Measurements from ENCODE around the gene CYP2A6. TPM values are rescaled to one million over a fixed set of nuclear protein-coding genes. Genes with fewer than 3 reads are reported as not detected.
"Not testable (repeated sequence)": the region's sequence is repeated elsewhere in the genome, so short reads cannot be mapped to it uniquely, and the experiment has no call there.

The CYP2A6 gene
- polyA plus RNA-seq, result not detected

GRCh38 chr19:40850277-40850676, at the start of gene CYP2A6:
CYP2A6 (minus strand) TSS chr19:40850447; CDS start chr19:40850426, 21 bp downstream.
- H3K36me3 ChIP-seq (ENCODE audit: control insufficient read depth in 2 of 2, insufficient read depth in 2 of 2, low read length in 1 of 2); H3K27me3 ChIP-seq (ENCODE audit: control insufficient read depth in 1 of 2, insufficient read depth in 2 of 2, low read length in 2 of 2); H3K27ac ChIP-seq (ENCODE audit: low read depth in 2 of 2, low read length in 1 of 2); H3K4me1 ChIP-seq (ENCODE audit: control insufficient read depth in 2 of 2, insufficient read depth in 2 of 2, low read length in 1 of 2); H3K4me3 ChIP-seq (ENCODE audit: low read depth in 1 of 2, low read length in 2 of 2); H3K9me3 ChIP-seq (ENCODE audit: control insufficient read depth in 2 of 2, insufficient read depth in 1 of 2, low read depth in 1 of 2, low read length in 1 of 2): not testable (repeated sequence)
- 89 to 96% methylated on average over 3 of the region's 3 CpGs for WGBS, 2 donors

- not testable (repeated sequence) for H3K4me3 ChIP-seq (ENCODE audit: low read depth in 1 of 2, low read length in 2 of 2); H3K27ac ChIP-seq (ENCODE audit: low read depth in 2 of 2, low read length in 1 of 2); H3K4me1 ChIP-seq (ENCODE audit: control insufficient read depth in 2 of 2, insufficient read depth in 2 of 2, low read length in 1 of 2); H3K27me3 ChIP-seq (ENCODE audit: control insufficient read depth in 1 of 2, insufficient read depth in 2 of 2, low read length in 2 of 2); H3K36me3 ChIP-seq (ENCODE audit: control insufficient read depth in 2 of 2, insufficient read depth in 2 of 2, low read length in 1 of 2); H3K9me3 ChIP-seq (ENCODE audit: control insufficient read depth in 2 of 2, insufficient read depth in 1 of 2, low read depth in 1 of 2, low read length in 1 of 2)
- WGBS, 2 donors, result 71 to 77% methylated on average over 12 of the region's 12 CpGs
Observed at GRCh38 chr19:40899964-40900363, 49.7 kb upstream of the CYP2A6 start.

- not testable (repeated sequence) for H3K36me3 ChIP-seq (ENCODE audit: control insufficient read depth in 2 of 2, insufficient read depth in 2 of 2, low read length in 1 of 2); H3K9me3 ChIP-seq (ENCODE audit: control insufficient read depth in 2 of 2, insufficient read depth in 1 of 2, low read depth in 1 of 2, low read length in 1 of 2); H3K27ac ChIP-seq (ENCODE audit: low read depth in 2 of 2, low read length in 1 of 2); H3K4me3 ChIP-seq (ENCODE audit: low read depth in 1 of 2, low read length in 2 of 2); H3K4me1 ChIP-seq (ENCODE audit: control insufficient read depth in 2 of 2, insufficient read depth in 2 of 2, low read length in 1 of 2); H3K27me3 ChIP-seq (ENCODE audit: control insufficient read depth in 1 of 2, insufficient read depth in 2 of 2, low read length in 2 of 2)
- 78 to 81% methylated on average over 13 of the region's 13 CpGs for WGBS, 2 donors
Observed at GRCh38 chr19:40896843-40897789, 46.9 kb upstream of the CYP2A6 start.

- Histone ChIP-seq H3K27ac (ENCODE audit: low read depth in 2 of 2, low read length in 1 of 2) (no peak overlapping the region), H3K4me3 (ENCODE audit: low read depth in 1 of 2, low read length in 2 of 2) (no peak overlapping the region), H3K4me1 (ENCODE audit: control insufficient read depth in 2 of 2, insufficient read depth in 2 of 2, low read length in 1 of 2) (no peaks in the 10 kb centered on the region), H3K27me3 (ENCODE audit: control insufficient read depth in 1 of 2, insufficient read depth in 2 of 2, low read length in 2 of 2) (no peaks in the 10 kb centered on the region), H3K36me3 (ENCODE audit: control insufficient read depth in 2 of 2, insufficient read depth in 2 of 2, low read length in 1 of 2) (no peaks in the 10 kb centered on the region), H3K9me3 (ENCODE audit: control insufficient read depth in 2 of 2, insufficient read depth in 1 of 2, low read depth in 1 of 2, low read length in 1 of 2) (no peaks in the 10 kb centered on the region)
- WGBS, 2 donors, result 93 to 94% methylated on average over 5 of the region's 5 CpGs
Observed at GRCh38 chr19:40896418-40896796, 46.2 kb upstream of the CYP2A6 start.

GRCh38 chr19:40893112-40893511, 42.9 kb upstream of the CYP2A6 start:
- Histone ChIP-seq H3K9me3 (ENCODE audit: control insufficient read depth in 2 of 2, insufficient read depth in 1 of 2, low read depth in 1 of 2, low read length in 1 of 2) (no peaks in the 10 kb centered on the region), H3K4me1 (ENCODE audit: control insufficient read depth in 2 of 2, insufficient read depth in 2 of 2, low read length in 1 of 2) (no peaks in the 10 kb centered on the region), H3K27me3 (ENCODE audit: control insufficient read depth in 1 of 2, insufficient read depth in 2 of 2, low read length in 2 of 2) (no peaks in the 10 kb centered on the region), H3K27ac (ENCODE audit: low read depth in 2 of 2, low read length in 1 of 2) (no peak overlapping the region), H3K36me3 (ENCODE audit: control insufficient read depth in 2 of 2, insufficient read depth in 2 of 2, low read length in 1 of 2) (no peaks in the 10 kb centered on the region), H3K4me3 (ENCODE audit: low read depth in 1 of 2, low read length in 2 of 2) (no peak overlapping the region)

- Histone ChIP-seq H3K36me3 (ENCODE audit: control insufficient read depth in 2 of 2, insufficient read depth in 2 of 2, low read length in 1 of 2) (no peaks in the 10 kb centered on the region), H3K4me1 (ENCODE audit: control insufficient read depth in 2 of 2, insufficient read depth in 2 of 2, low read length in 1 of 2) (no peaks in the 10 kb centered on the region), H3K9me3 (ENCODE audit: control insufficient read depth in 2 of 2, insufficient read depth in 1 of 2, low read depth in 1 of 2, low read length in 1 of 2) (no peaks in the 10 kb centered on the region), H3K4me3 (ENCODE audit: low read depth in 1 of 2, low read length in 2 of 2) (no peak overlapping the region), H3K27ac (ENCODE audit: low read depth in 2 of 2, low read length in 1 of 2) (peak overlapping the region in 1 of 2 donors; percentile 24), H3K27me3 (ENCODE audit: control insufficient read depth in 1 of 2, insufficient read depth in 2 of 2, low read length in 2 of 2) (no peaks in the 10 kb centered on the region)
- WGBS, 2 donors, result 32 to 53% methylated on average over 3 of the region's 3 CpGs
Observed at GRCh38 chr19:40889366-40889765, 39.1 kb upstream of the CYP2A6 start.

- WGBS, 2 donors, result 86 to 92% methylated on average over 4 of the region's 4 CpGs
- Histone ChIP-seq H3K4me1 (ENCODE audit: control insufficient read depth in 2 of 2, insufficient read depth in 2 of 2, low read length in 1 of 2) (no peaks in the 10 kb centered on the region), H3K27ac (ENCODE audit: low read depth in 2 of 2, low read length in 1 of 2) (no peak overlapping the region)
Observed at GRCh38 chr19:40888191-40888590, 37.9 kb upstream of the CYP2A6 start.

GRCh38 chr19:40884187-40884931, 34.1 kb upstream of the CYP2A6 start:
- H3K27ac ChIP-seq (ENCODE audit: low read depth in 2 of 2, low read length in 1 of 2); H3K9me3 ChIP-seq (ENCODE audit: control insufficient read depth in 2 of 2, insufficient read depth in 1 of 2, low read depth in 1 of 2, low read length in 1 of 2); H3K27me3 ChIP-seq (ENCODE audit: control insufficient read depth in 1 of 2, insufficient read depth in 2 of 2, low read length in 2 of 2); H3K36me3 ChIP-seq (ENCODE audit: control insufficient read depth in 2 of 2, insufficient read depth in 2 of 2, low read length in 1 of 2); H3K4me3 ChIP-seq (ENCODE audit: low read depth in 1 of 2, low read length in 2 of 2); H3K4me1 ChIP-seq (ENCODE audit: control insufficient read depth in 2 of 2, insufficient read depth in 2 of 2, low read length in 1 of 2): not testable (repeated sequence)
- no CpG with 5 or more reads among the region's 1 CpG for WGBS, 2 donors

More at GRCh38 chr19:40888191-40888590, 37.9 kb upstream of the CYP2A6 start:
- H3K4me3 ChIP-seq (ENCODE audit: low read depth in 1 of 2, low read length in 2 of 2), result no peak overlapping the region
- H3K27me3 ChIP-seq (ENCODE audit: control insufficient read depth in 1 of 2, insufficient read depth in 2 of 2, low read length in 2 of 2), result no peaks in the 10 kb centered on the region
- no peaks in the 10 kb centered on the region for H3K36me3 ChIP-seq (ENCODE audit: control insufficient read depth in 2 of 2, insufficient read depth in 2 of 2, low read length in 1 of 2)
- H3K9me3 ChIP-seq (ENCODE audit: control insufficient read depth in 2 of 2, insufficient read depth in 1 of 2, low read depth in 1 of 2, low read length in 1 of 2), result no peaks in the 10 kb centered on the region

- not testable (repeated sequence) for H3K4me1 ChIP-seq (ENCODE audit: control insufficient read depth in 2 of 2, insufficient read depth in 2 of 2, low read length in 1 of 2); H3K4me3 ChIP-seq (ENCODE audit: low read depth in 1 of 2, low read length in 2 of 2); H3K9me3 ChIP-seq (ENCODE audit: control insufficient read depth in 2 of 2, insufficient read depth in 1 of 2, low read depth in 1 of 2, low read length in 1 of 2); H3K27ac ChIP-seq (ENCODE audit: low read depth in 2 of 2, low read length in 1 of 2); H3K27me3 ChIP-seq (ENCODE audit: control insufficient read depth in 1 of 2, insufficient read depth in 2 of 2, low read length in 2 of 2); H3K36me3 ChIP-seq (ENCODE audit: control insufficient read depth in 2 of 2, insufficient read depth in 2 of 2, low read length in 1 of 2)
- 75 to 85% methylated on average over 3 of the region's 3 CpGs for WGBS, 2 donors
Observed at GRCh38 chr19:40882062-40882461, 31.8 kb upstream of the CYP2A6 start, which contains the start of gene CYP2A7. CYP2A7 (minus strand) TSS chr19:40882231; CDS start chr19:40882210, 21 bp downstream.
